HUDEP-2 (cell line): Measurements from ENCODE around the gene ALG14.
A peak's percentile ranks its signal among the peaks of the same experiment; 100 is the strongest.
"Not testable (repeated sequence)": the region's sequence is repeated elsewhere in the genome, so short reads cannot be mapped to it uniquely, and the experiment has no call there.

Experiments
- DNase-seq, 76 experiments: peaks; one replicate each; lab custom pipeline; 2025; ENCODE audit not compliant: unreplicated experiment in 76 of 76; lab: John Stamatoyannopoulos, UW

ALG14 gene

DNA sequence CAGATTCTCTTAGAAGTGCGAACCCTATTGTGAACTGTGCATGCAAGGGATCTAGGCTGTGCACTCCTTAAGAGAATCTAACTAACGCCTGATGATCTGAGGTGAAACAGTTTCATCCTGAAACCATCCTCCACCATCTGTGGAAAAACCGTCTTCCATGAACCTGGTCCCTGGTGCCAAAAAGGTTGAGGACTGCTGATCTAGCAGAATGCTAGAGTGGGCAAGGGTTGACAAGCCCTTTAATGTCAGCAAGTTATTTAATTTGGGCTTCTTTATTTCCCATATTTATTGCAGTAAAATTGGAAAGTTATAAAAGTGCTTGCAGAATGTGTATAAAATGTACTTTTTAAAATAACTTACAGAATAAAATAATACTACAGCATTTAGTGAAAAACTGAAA, 26.4 kb downstream of the ALG14 start:
- DNase-seq = no peak

- DNase-seq = peak in 72 of 76 experiments; percentile 18 to 84 (median 64)
These were observed 29.4 kb downstream of the ALG14 start for GRCh38 chr1:95043141-95043980.

DNA sequence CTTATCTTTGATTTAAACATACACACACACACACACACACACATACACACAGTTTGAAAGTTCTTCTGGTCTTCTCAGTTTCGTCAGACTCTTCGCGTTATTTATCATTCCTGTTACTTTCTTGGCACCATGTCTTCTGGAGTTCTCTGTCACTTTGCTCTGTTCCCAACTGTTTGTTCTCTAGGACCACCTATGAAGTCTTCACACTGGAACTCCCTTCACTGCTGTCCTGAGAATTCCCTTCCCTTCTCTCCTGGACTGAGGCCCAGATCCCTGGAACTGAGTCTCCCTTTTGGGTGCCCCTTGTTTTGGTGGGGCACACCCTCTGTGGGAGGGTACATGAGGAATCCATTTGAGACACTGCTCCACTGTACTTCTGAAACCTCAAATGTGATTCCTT, 30.5 kb downstream of the ALG14 start:
- DNase-seq = peak in 10 of 76 experiments; percentile 1 to 39 (median 14)

- DNase-seq = peak in 40 of 76 experiments; percentile 4 to 70 (median 36)
These were observed 31.1 kb downstream of the ALG14 start for GRCh38 chr1:95041491-95042165.

DNA sequence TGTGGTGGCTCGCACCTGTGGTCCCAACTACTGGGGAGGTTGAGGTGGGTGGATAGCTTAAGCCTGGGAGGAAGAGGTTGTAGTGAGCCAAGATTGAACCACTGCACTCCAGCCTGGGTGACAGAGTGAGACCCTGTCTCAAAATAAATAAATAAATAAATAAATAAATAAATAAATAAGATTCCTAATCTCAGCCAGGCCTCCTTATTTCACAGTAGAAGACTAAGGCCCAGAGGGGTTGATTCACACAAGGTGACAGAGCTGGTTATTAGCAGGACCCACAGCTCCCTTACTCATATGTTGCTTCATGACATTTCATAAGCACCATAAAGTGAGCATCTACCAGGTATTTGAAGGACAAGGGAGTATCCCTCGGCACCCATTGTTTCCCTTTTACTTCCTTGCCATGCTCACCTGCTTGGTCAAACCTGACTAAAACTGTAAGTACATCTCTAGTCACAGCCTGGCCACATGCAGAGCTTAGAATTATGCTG, 32.7 kb downstream of the ALG14 start:
- DNase-seq = no peak

DNA sequence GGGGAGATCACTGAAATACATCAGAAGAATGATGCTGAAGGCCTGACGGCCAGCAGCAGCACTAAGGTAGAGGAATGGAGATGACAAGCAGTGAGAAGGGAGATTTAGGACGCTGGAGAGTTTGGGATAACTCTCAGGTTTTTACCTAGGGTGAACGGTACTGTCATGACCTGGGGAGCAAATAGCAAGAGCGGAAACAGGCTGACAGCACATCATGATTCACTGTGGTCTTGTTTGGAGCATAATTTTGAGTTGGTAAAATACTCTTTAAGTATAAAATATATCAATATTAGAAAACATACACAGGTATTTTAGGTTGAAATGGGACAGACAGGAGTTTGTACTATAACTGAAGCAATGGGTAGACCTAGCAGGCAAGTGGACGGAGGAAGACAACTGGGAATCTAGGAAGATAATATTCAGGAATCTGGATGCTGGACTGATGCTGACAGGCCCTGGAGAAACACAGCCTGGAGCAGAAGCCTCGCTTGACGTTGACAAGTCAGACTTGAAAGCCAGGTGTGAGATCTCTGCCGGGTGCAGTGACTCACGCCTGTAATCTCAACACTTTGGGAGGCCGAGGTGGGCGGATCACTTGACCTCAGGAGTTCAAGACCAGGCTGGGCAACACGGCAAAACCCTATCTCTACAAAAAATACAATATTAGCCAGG, 33.3 kb downstream of the ALG14 start:
- no peak for DNase-seq

- no peak for DNase-seq
These were observed 37.2 kb downstream of the ALG14 start for GRCh38 chr1:95035536-95035935.

- no peak for DNase-seq
These were observed 38.2 kb downstream of the ALG14 start for GRCh38 chr1:95034506-95034905.

- no peak for DNase-seq
These were observed 38.9 kb downstream of the ALG14 start for GRCh38 chr1:95033843-95034242.

DNA sequence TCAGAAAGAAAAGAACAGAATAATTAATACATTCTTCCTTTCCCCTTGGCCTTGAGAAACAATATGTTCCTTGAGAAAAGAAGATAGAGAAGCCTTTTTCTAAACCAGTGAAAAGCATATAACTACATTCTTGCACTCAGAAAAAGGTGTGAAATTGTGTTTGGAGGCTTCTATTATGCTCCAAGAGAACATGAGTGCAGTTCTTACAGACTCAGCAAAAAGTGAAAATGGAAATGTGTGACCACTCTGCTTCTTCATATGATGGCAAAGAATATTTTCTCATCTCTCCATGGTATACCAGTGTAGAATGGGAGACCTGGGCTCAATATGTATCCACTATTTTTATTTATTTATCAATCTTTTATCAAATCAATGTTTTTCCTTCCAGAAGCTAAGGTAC, 43.2 kb downstream of the ALG14 start:
- no peak for DNase-seq

- no peak for DNase-seq
These were observed 43.8 kb downstream of the ALG14 start for GRCh38 chr1:95028954-95029353.

DNA sequence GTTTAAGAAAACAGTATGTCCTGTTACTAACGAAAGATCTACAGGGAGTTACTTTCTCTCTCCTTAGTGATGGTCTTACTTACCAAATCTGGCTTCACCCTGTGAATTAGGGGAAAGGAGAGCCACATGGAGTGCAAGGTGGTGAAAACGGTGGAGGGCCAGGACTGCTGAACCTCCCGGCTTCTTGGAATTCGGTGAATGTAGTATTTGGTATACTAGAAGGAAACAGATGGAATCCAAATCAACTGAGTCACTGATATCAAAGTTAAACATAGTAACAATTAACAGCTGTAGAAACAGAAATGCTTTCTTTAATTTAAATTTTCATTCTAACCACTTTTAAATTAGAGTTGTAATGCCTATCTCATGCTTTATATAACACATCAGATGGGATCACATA, 45.7 kb downstream of the ALG14 start:
- no peak for DNase-seq

DNA sequence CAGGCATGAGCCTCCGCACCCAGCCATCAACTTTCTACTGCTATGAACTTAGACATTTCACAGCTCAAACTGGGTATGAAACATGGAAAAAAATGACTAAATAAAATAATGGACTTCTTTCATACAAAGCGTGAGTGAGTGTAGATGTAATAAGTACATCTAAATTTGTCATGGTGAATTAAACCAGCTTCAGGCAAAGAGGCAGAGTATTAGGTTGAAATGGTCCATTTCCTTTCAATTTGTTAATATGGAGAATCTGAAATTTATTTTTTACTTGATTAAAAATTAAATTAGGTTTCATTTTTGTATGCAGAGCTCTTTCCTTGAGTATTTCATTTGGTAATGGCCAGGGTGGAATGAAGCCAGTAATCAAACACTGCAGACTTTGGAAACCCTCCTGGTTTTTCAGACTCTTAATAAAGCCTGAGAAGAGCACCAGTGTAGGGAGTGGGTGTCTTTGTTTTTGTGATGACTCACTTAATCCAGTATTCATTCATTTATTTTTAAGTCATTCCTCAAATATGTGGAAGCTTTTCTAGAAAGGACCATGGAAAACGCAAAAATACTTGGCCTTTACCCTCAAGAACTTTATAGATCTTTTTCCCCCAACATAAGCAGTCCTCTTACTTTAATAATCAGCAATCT, 49.2 kb downstream of the ALG14 start:
- DNase-seq = no peak

- DNase-seq = no peak
These were observed 50.2 kb downstream of the ALG14 start for GRCh38 chr1:95022644-95022926.

GRCh38 chr1:95021805-95022643, 50.7 kb downstream of the ALG14 start:
- DNase-seq = no peak

DNA sequence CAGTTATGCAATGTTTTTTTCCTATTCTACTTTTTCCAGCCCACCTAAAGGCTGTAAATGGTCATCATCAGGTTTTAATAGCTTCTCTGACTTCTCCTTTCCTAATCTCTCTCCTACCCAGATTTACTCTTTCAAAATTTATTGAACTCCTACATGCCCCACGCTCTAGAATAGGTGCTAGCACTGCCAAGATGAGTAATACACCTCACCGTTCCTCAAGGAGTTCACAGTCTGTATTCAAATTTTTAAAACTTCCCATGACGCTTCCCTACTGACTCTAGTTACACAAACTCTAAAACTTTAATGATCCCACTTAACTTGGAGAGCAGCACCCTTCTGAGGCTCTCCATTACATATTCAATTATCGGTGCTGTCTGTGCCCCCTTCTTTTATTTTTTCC, 51.6 kb downstream of the ALG14 start:
- no peak for DNase-seq

GRCh38 chr1:95019466-95019865, 53.3 kb downstream of the ALG14 start:
- not testable (repeated sequence) for DNase-seq

GRCh38 chr1:95018602-95019369, 54.0 kb downstream of the ALG14 start:
- no peak for DNase-seq

GRCh38 chr1:95017775-95018174, 55.0 kb downstream of the ALG14 start:
- DNase-seq = no peak
